T1000 (cell line): ENCODE data around the gene TIMM21.

Source experiments
- DNase-seq: peaks from one replicate; lab custom pipeline; 2025; ENCODE audit warnings: mixed read lengths; lab: John Stamatoyannopoulos, UW

Gene TIMM21

DNA sequence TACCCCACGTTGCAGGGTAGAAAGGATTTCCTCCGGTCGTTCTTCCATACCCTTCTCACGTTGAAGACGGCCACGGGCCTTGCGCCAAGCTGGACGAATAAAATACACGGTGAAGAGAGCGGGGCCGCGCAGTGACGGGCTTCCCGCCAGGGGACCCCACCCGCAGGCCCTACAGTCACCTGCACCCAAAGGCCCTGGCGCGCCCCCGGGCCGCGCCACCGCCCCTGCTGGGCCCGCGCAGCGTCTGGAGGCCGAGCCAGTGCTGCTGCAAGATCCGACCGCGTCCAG, 888 bp upstream of the TIMM21 start:
- DNase-seq, result no peak

- DNase-seq, result no peak
These were observed 284 bp downstream of the TIMM21 start for GRCh38 chr18:74148543-74149070.

DNA sequence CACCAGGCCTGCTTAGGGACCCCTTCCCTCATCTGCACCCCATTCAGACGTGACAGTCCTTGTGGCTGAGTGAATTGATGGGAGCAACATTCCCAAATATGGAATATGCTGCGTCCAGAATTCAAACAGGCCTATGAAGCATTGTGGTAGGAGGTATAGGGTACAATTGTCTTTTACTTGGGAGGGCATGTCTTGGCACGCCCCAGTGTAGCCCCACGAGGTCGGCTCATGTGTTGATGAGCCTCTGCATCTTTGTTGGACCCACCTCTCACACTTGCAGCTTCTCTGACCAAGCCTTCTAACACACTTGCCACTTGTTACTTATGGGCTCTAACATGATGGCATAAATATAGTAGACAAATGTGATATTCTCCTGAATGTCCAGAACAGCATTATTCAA, 1.6 kb downstream of the TIMM21 start:
- no peak for DNase-seq

GRCh38 chr18:74152270-74152669, 3.9 kb downstream of the TIMM21 start:
- DNase-seq, result no peak

GRCh38 chr18:74152857-74153256, 4.5 kb downstream of the TIMM21 start:
- DNase-seq, result no peak

GRCh38 chr18:74153377-74153776, 5.1 kb downstream of the TIMM21 start:
- DNase-seq, result no peak

- no peak for DNase-seq
These were observed 5.5 kb downstream of the TIMM21 start for GRCh38 chr18:74153793-74154192.

GRCh38 chr18:74154716-74155115, 6.4 kb downstream of the TIMM21 start:
- no peak for DNase-seq

- DNase-seq, result no peak
These were observed 7.0 kb downstream of the TIMM21 start for GRCh38 chr18:74155276-74155675.

DNA sequence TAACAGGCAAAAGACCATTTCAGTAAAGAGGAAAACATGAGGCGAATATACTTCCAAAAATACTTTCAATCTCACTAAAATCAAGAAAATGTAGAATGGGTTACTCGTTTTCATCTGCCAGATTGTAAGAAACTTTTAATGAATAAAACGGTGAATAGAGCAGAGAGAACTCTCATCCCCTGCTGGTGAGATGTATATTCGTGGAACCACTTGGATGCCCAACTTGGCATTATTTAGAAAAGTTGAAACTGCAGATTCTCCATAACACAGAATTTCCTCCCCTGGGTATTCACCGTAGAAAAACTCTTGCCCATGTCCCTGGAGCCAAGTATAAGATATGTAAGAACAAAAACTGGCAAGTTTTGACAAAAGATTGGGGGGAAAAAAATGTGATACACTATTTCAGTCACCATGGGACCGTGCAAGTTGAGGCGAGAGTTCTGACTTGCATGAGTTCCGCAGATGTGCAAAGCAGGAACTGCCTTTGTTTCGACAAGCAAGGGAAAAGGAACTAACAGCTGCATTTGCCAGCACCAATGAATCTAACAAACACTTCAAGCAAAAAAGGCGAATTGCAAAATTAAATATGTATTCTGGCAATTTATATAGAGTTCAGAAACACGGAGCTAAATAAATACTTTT, 14.8 kb downstream of the TIMM21 start:
- DNase-seq, result no peak

GRCh38 chr18:74166386-74166785, 18.1 kb downstream of the TIMM21 start:
- DNase-seq, result no peak

DNA sequence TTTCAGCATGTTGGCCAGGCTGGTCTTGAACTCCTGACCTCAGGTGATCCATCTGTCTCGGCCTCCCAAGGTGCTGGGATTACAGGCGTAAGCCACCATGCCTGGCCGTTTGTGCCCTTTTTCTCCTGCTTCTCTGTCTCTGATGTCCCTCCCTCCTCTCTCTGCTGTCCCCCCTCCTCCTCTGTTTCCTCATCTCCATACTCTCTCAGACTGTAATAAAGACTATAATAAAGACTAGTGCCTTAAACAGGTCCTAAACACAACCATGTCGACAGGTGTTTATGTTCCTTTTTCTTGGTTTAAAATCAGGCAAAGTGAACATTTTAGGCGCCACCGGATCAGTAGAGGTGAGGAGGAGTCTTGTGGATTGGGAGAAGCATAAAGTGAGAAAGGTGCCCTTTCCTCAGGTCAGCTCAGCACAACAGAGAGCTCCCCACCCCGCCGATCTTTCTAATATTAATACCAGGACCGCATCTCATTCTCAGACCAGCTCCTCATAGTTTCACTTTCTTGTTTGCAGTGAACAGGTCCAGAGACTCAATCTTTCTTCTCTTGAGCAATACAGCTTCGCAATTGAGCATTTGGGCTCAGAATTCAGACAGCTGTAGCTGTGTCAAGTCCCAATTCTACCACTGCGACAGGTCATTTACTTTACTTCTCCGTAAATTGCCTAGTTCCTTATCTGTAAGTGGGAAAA, 23.7 kb downstream of the TIMM21 start:
- no peak for DNase-seq

GRCh38 chr18:74172697-74173433, 24.5 kb downstream of the TIMM21 start:
- DNase-seq, result no peak

- no peak for DNase-seq
These were observed 25.1 kb downstream of the TIMM21 start for GRCh38 chr18:74173434-74173750.

DNA sequence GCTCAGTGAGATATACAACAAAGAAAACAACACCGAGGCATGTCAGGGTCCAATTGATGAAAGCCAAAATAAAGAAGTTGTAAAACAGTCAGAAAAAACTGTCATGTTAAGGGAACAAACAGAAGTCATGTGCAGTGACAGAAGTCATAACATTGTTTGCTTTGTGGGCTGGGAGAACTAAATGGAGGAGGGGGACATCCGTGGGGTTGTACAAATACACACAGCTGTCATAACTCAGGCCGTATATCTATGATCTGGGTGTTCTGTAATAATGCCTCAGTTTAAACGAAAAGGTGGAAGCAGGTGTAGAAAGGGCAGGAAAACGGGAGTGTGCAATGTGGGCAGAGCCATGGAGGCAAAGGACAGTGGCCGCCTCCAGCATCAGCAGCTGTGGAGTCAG, 27.3 kb downstream of the TIMM21 start:
- DNase-seq, result no peak

GRCh38 chr18:74178884-74179283, 30.6 kb downstream of the TIMM21 start:
- DNase-seq, result no peak

- DNase-seq, result no peak
These were observed 31.4 kb downstream of the TIMM21 start for GRCh38 chr18:74179623-74180199.

GRCh38 chr18:74182335-74182734, 34.0 kb downstream of the TIMM21 start:
- DNase-seq, result no peak

- DNase-seq, result no peak
These were observed 34.8 kb downstream of the TIMM21 start for GRCh38 chr18:74183130-74183529.

DNA sequence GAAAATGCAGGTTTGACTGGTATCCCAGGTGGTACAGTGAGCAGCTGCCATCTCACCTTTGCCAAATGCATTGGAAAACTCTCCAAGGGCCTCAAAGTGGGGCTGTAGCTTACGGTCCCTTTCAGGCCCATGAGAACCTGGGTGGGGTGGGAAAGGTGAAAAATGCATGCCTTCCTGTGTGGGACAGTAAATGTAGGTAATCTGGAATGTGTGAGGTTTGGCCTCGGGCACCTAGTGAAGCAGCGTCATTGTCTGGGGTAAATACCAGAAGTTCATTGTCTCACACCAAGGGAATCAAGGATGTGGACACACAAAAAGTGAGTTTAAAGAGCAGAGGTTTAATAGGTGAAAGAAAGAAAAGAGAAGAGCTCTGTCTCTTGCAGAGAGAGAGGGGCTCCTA, 36.6 kb downstream of the TIMM21 start:
- no peak for DNase-seq

GRCh38 chr18:74185860-74186259, 37.5 kb downstream of the TIMM21 start:
- DNase-seq, result no peak

DNA sequence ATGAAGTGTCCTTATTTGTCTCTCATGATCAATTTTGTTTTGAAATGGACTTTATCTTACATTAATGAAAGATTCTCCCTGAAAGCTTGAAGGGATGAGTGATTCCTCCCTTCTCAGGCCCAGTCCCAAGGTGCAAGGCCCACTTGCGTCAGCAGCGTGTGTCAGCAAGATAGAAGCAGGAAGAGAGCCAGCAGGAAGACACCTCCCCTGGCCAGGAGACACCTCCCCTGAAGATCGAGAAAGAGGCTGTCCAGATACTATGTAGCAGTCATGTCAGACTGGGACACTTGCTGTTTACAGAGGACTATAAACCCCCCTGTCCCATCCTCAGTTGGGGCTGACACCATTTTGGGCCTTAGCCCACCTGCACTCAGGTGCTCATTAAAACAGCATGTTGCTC, 38.3 kb downstream of the TIMM21 start:
- DNase-seq, result no peak

DNA sequence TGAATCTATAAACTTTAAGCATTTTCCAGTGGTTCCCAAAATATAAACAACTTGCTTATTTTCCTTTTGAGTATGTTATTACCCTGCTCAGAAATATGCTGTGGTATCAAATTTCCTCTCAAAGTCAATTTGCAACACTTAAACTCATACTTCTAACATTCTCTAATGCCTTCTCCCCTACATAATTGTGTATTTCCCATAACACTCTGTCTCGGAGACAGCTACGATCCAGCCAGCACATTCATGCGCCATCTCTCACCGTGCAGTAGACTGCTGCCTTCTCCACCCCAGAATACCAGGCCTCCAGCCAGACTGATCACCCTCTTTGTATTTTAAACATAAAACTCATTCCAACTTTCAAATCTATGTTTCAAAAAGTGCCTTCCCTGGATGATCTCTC, 41.8 kb downstream of the TIMM21 start:
- DNase-seq, result no peak
